ENCODE results near the gene FAM3C.

FAM3C gene

GRCh38 chr7:121371367-121371766 is 24.7 kb downstream of the FAM3C start:
- no peak for ATAC-seq
- TF ChIP-seq ARNTL (CRISPR knock-in tag; IDR thresholded peaks at IDR 0.05; ENCODE audit: borderline replicate concordance, low read depth) = no peak
- no peak for TF ChIP-seq CSRNP3 (CRISPR knock-in tag; IDR thresholded peaks at IDR 0.05)
- TF ChIP-seq SNAI2 (CRISPR knock-in tag; IDR thresholded peaks at IDR 0.05) = no peak
- no peak for TF ChIP-seq ZNF8 (CRISPR knock-in tag; IDR thresholded peaks at IDR 0.05)
- TF ChIP-seq BACH2 (CRISPR knock-in tag; IDR thresholded peaks at IDR 0.05; ENCODE audit: borderline replicate concordance) = no peak
- TF ChIP-seq POU6F1 (CRISPR knock-in tag; IDR thresholded peaks at IDR 0.05; ENCODE audit: borderline replicate concordance, low read depth) = no peak
- TF ChIP-seq ESRRG (CRISPR knock-in tag; IDR thresholded peaks at IDR 0.05) = no peak
- TF ChIP-seq ZC3H10 (CRISPR knock-in tag; IDR thresholded peaks at IDR 0.05) = no peak
- TF ChIP-seq ZNF565 (CRISPR knock-in tag; conservative IDR thresholded peaks at IDR 0.05; ENCODE audit: low read depth) = no peak
- TF ChIP-seq OSR1 (CRISPR knock-in tag; IDR thresholded peaks at IDR 0.05) = no peak
- TF ChIP-seq CSDC2 (CRISPR knock-in tag; IDR thresholded peaks at IDR 0.05) = no peak
- no peak for TF ChIP-seq ZFP3 (CRISPR knock-in tag; IDR thresholded peaks at IDR 0.05)
- no peak for TF ChIP-seq GLIS3 (CRISPR knock-in tag; IDR thresholded peaks at IDR 0.05)

GRCh38 chr7:121369462-121369861 is 26.6 kb downstream of the FAM3C start:
- peak; percentile 84 for ATAC-seq
- TF ChIP-seq ZNF70 (CRISPR knock-in tag; IDR thresholded peaks at IDR 0.05) (no peak), GLIS3 (CRISPR knock-in tag; IDR thresholded peaks at IDR 0.05) (no peak), ZNF565 (CRISPR knock-in tag; conservative IDR thresholded peaks at IDR 0.05; ENCODE audit: low read depth) (no peak), TSHZ2 (CRISPR knock-in tag; IDR thresholded peaks at IDR 0.05) (no peak), TCF4 (CRISPR knock-in tag; IDR thresholded peaks at IDR 0.05; ENCODE audit: borderline replicate concordance) (no peak), PATZ1 (CRISPR knock-in tag; IDR thresholded peaks at IDR 0.05; ENCODE audit: borderline replicate concordance) (no peak), PPARA (CRISPR knock-in tag; IDR thresholded peaks at IDR 0.05; ENCODE audit: borderline replicate concordance) (no peak), CSDC2 (CRISPR knock-in tag; IDR thresholded peaks at IDR 0.05) (no peak), ZFP30 (CRISPR knock-in tag; IDR thresholded peaks at IDR 0.05) (no peak)

- peak; percentile 47 for ATAC-seq
- TF ChIP-seq TSHZ2 (CRISPR knock-in tag; IDR thresholded peaks at IDR 0.05) (no peak), BACH2 (CRISPR knock-in tag; IDR thresholded peaks at IDR 0.05; ENCODE audit: borderline replicate concordance) (no peak), PPARA (CRISPR knock-in tag; IDR thresholded peaks at IDR 0.05; ENCODE audit: borderline replicate concordance) (no peak), ISL1 (CRISPR knock-in tag; IDR thresholded peaks at IDR 0.05) (no peak), ESRRG (CRISPR knock-in tag; IDR thresholded peaks at IDR 0.05) (no peak), PATZ1 (CRISPR knock-in tag; IDR thresholded peaks at IDR 0.05; ENCODE audit: borderline replicate concordance) (no peak), ZFP3 (CRISPR knock-in tag; IDR thresholded peaks at IDR 0.05) (no peak), TOX (CRISPR knock-in tag; IDR thresholded peaks at IDR 0.05; ENCODE audit: borderline replicate concordance) (no peak), CSDC2 (CRISPR knock-in tag; IDR thresholded peaks at IDR 0.05) (no peak), ZNF70 (CRISPR knock-in tag; IDR thresholded peaks at IDR 0.05) (no peak), CSRNP3 (CRISPR knock-in tag; IDR thresholded peaks at IDR 0.05) (no peak), ZNF565 (CRISPR knock-in tag; conservative IDR thresholded peaks at IDR 0.05; ENCODE audit: low read depth) (no peak), ZNF8 (CRISPR knock-in tag; IDR thresholded peaks at IDR 0.05) (no peak), ARNTL (CRISPR knock-in tag; IDR thresholded peaks at IDR 0.05; ENCODE audit: borderline replicate concordance, low read depth) (no peak)
Observed at GRCh38 chr7:121366852-121367431, 29.2 kb downstream of the FAM3C start.

All from SK-N-SH treated with all-trans-retinoic acid at 6 μM for 48 hours (cell line).